ENCODE results near the gene PLCL2.

GRCh38 chr3:16999161-16999560 is 114.4 kb downstream of the PLCL2 start:
- no peak for TF ChIP-seq POLR2AphosphoS5 (IDR thresholded peaks at IDR 0.05)
- TF ChIP-seq CTCF (IDR thresholded peaks at IDR 0.05), result no peak
- no peak for TF ChIP-seq POLR2A (IDR thresholded peaks at IDR 0.05)

Data from prostate gland (tissue), 2 donors.